Fibroblast of mammary gland (primary cell): ENCODE results near the gene FAM13C.

Experiments used
- DNase-seq: peaks from one replicate; pipeline ENCODE4 v3.0.0-alpha.2; 2010; ENCODE audit warnings: low read depth
- H3K4me3 ChIP-seq: 2 replicates; pipeline ENCODE4 v1.5.1; 2011; ENCODE audit warnings: low read depth, mild to moderate bottlenecking, low read length, moderate library complexity; ENCODE audit not compliant: control insufficient read depth
- CTCF ChIP-seq: conservative IDR thresholded peaks from 2 replicates; pipeline ENCODE4 v1.5.1; 2011; ENCODE audit warnings: low read depth, low read length, inconsistent platforms; ENCODE audit not compliant: control insufficient read depth, insufficient read depth

Gene FAM13C

GRCh38 chr10:59323036-59323459 is 39.3 kb downstream of the FAM13C start:
- H3K4me3 ChIP-seq = no peak overlapping the region
- no peak for DNase-seq
- no peak for TF ChIP-seq CTCF

- H3K4me3 ChIP-seq = no peak overlapping the region
- TF ChIP-seq CTCF = no peak
- DNase-seq = no peak
Observed at GRCh38 chr10:59322131-59322530, 40.2 kb downstream of the FAM13C start.

- no peak for DNase-seq
- H3K4me3 ChIP-seq = no peak overlapping the region
- no peak for TF ChIP-seq CTCF
Observed at GRCh38 chr10:59320355-59320754, 42.0 kb downstream of the FAM13C start.

- no peak for DNase-seq
- H3K4me3 ChIP-seq = no peak overlapping the region
- no peak for TF ChIP-seq CTCF
Observed at GRCh38 chr10:59319854-59320253, 42.5 kb downstream of the FAM13C start.

GRCh38 chr10:59317066-59317465 is 45.3 kb downstream of the FAM13C start:
- DNase-seq = no peak
- no peak overlapping the region for H3K4me3 ChIP-seq
- TF ChIP-seq CTCF = no peak

- no peak for DNase-seq
- no peak overlapping the region for H3K4me3 ChIP-seq
Observed at GRCh38 chr10:59315465-59315864, 46.9 kb downstream of the FAM13C start.

More at GRCh38 chr10:59315465-59315864, 46.9 kb downstream of the FAM13C start:
- no peak for TF ChIP-seq CTCF
